Gastroesophageal sphincter (tissue), 4 donors: ENCODE results near the gene SHC2. TPM values are rescaled to one million over a fixed set of nuclear protein-coding genes. Genes with fewer than 3 reads are reported as not detected.

Source experiments
- ATAC-seq: fragments of 150-250 bp; one replicate; pipeline ENCODE4 v1.9.1; 2016; ENCODE audit warnings: mild to moderate bottlenecking, moderate library complexity
- H3K27ac ChIP-seq, 4 donors: fragments of 200-600 bp; sonication (generic) in 3 of 4; 1 replicate in 3 of 4; 2 replicates in 1 of 4; pipeline ENCODE4 v1.5.1; 2016 to 2019
- H3K27me3 ChIP-seq: fragments of 200-600 bp; sonication (generic); one replicate; pipeline ENCODE4 v1.5.1; 2019
- H3K36me3 ChIP-seq, 2 donors: fragments of 200-600 bp; sonication (generic); one replicate each; pipeline ENCODE4 v1.5.1; 2019; ENCODE audit warnings: control low read depth in 1 of 2
- H3K4me1 ChIP-seq, 3 donors: fragments of 200-600 bp; sonication (generic); 1 replicate in 2 of 3; 2 replicates in 1 of 3; pipeline ENCODE4 v1.5.1; 2016 to 2019; ENCODE audit warnings: control low read depth in 2 of 3
- H3K4me3 ChIP-seq, 2 donors: fragments of 200-600 bp; sonication (generic); one replicate each; pipeline ENCODE4 v1.5.1; 2019; ENCODE audit warnings: mild to moderate bottlenecking in 1 of 2, moderate library complexity in 1 of 2
- H3K9me3 ChIP-seq, 3 donors: fragments of 200-600 bp; sonication (generic); one replicate each; pipeline ENCODE4 v1.5.1; 2017 to 2019; ENCODE audit warnings: control low read depth in 2 of 3
- CTCF ChIP-seq, 4 experiments: fragments of 200-600 bp in 2 of 4; fragments of 450-650 bp in 2 of 4; sonication (generic) in 1 of 4; IDR thresholded peaks; one replicate each; pipeline ENCODE4 v1.5.1; 2017 to 2019; ENCODE audit warnings: antibody characterized with exemption in 4 of 4, mild to moderate bottlenecking in 2 of 4, moderate library complexity in 2 of 4
- EP300 ChIP-seq: sonication (generic); formaldehyde crosslinking; IDR thresholded peaks from one replicate; pipeline ENCODE4 v1.6.1; 2017; ENCODE audit warnings: antibody characterized with exemption, mild to moderate bottlenecking
- POLR2A ChIP-seq, 2 donors: fragments of 450-650 bp; IDR thresholded peaks; one replicate each; pipeline ENCODE4 v1.6.1; 2017; ENCODE audit warnings: antibody characterized with exemption in 2 of 2, mild to moderate bottlenecking in 2 of 2, moderate library complexity in 1 of 2
- POLR2AphosphoS5 ChIP-seq: sonication (generic); formaldehyde crosslinking; IDR thresholded peaks from one replicate; pipeline ENCODE4 v1.6.1; 2017; ENCODE audit warnings: antibody characterized with exemption
- WGBS, 2 donors: methylation state at CpG; one replicate each; pipeline ENCODE4 v1.1.5; 2018; ENCODE audit warnings: low coverage in 1 of 2; 5-methylcytosine and 5-hydroxymethylcytosine counted together
- total RNA-seq, 4 donors: library from RNA; depleted of rRNA; stranded (reverse); fragments of >200 nt; gene quantifications; one replicate each; pipeline ENCODE4 v1.1.0, GENCODE V29; 2016

SHC2 gene
- total RNA-seq, 4 donors from 2014 or later = 14.7 to 24.6 (median 20.4) TPM

GRCh38 chr19:474126-475078, 13.6 kb upstream of the SHC2 start:
- no peak for TF ChIP-seq EP300
- TF ChIP-seq POLR2AphosphoS5 = no peak
- TF ChIP-seq CTCF (IDR thresholded peaks at IDR 0.05) = no peak
- no peak for TF ChIP-seq POLR2A (IDR thresholded peaks at IDR 0.05)
- peak; percentile 28 for ATAC-seq
- no peak overlapping the region for H3K27ac ChIP-seq

GRCh38 chr19:472005-472858, 11.4 kb upstream of the SHC2 start:
- TF ChIP-seq POLR2A (IDR thresholded peaks at IDR 0.05) = no peak
- no peak for TF ChIP-seq EP300
- no peak for TF ChIP-seq POLR2AphosphoS5
- no peak for TF ChIP-seq CTCF (IDR thresholded peaks at IDR 0.05)
- Histone ChIP-seq H3K9me3 (no peaks in the 10 kb centered on the region), H3K27me3 (peaks cover 7% of the 10 kb centered on the region), H3K27ac (no peak overlapping the region), H3K4me3 (no peak overlapping the region), H3K4me1 (no peaks in the 10 kb centered on the region), H3K36me3 (no peaks in the 10 kb centered on the region)
- ATAC-seq = no peak
- WGBS, 2 donors = 61 to 80% methylated on average over 3 of the region's 23 CpGs

More at GRCh38 chr19:474126-475078, 13.6 kb upstream of the SHC2 start:
- no peaks in the 10 kb centered on the region for H3K36me3 ChIP-seq
- H3K27me3 ChIP-seq = peaks cover 21% of the 10 kb centered on the region
- H3K4me3 ChIP-seq = no peak overlapping the region
- no peaks in the 10 kb centered on the region for H3K4me1 ChIP-seq
- no peaks in the 10 kb centered on the region for H3K9me3 ChIP-seq
- 58% methylated on average over 5 of the region's 57 CpGs; no CpG with 5 or more reads in 1 of the 2 donors for WGBS, 2 donors

GRCh38 chr19:470701-471100, 9.9 kb upstream of the SHC2 start:
- H3K36me3 ChIP-seq = no peaks in the 10 kb centered on the region
- no peak overlapping the region for H3K27ac ChIP-seq
- H3K27me3 ChIP-seq = peaks cover 7% of the 10 kb centered on the region
- TF ChIP-seq EP300 (no peak), POLR2A (IDR thresholded peaks at IDR 0.05) (no peak), CTCF (IDR thresholded peaks at IDR 0.05) (no peak), POLR2AphosphoS5 (no peak)
- H3K4me1 ChIP-seq = no peaks in the 10 kb centered on the region
- WGBS, 2 donors = 69 to 73% methylated on average over 3 to 4 of the region's 20 CpGs
- no peak overlapping the region for H3K4me3 ChIP-seq
- ATAC-seq = no peak
- H3K9me3 ChIP-seq = no peaks in the 10 kb centered on the region

GRCh38 chr19:469833-470232, 9.0 kb upstream of the SHC2 start:
- Histone ChIP-seq H3K4me1 (no peaks in the 10 kb centered on the region), H3K9me3 (no peaks in the 10 kb centered on the region), H3K4me3 (no peak overlapping the region), H3K27me3 (peaks cover 5% of the 10 kb centered on the region), H3K27ac (no peak overlapping the region), H3K36me3 (no peaks in the 10 kb centered on the region)
- no peak for TF ChIP-seq CTCF (IDR thresholded peaks at IDR 0.05)
- TF ChIP-seq EP300 = no peak
- TF ChIP-seq POLR2AphosphoS5 = no peak
- TF ChIP-seq POLR2A (IDR thresholded peaks at IDR 0.05) = no peak
- 72 to 77% methylated on average over 5 to 7 of the region's 7 CpGs for WGBS, 2 donors
- ATAC-seq = no peak
